GM19438 (cell line): ENCODE data around the gene AGPAT3.
"Not testable (repeated sequence)": the region's sequence is repeated elsewhere in the genome, so short reads cannot be mapped to it uniquely, and the experiment has no call there.

Experiments
- ATAC-seq: cut with Tn5 transposase; IDR thresholded peaks from one replicate; pipeline ENCODE4 v1.9.1; 2021; ENCODE audit warnings: low read depth; ENCODE audit not compliant: unreplicated experiment

AGPAT3 gene

GRCh38 chr21:43832648-43833047 lies 32.4 kb upstream of the AGPAT3 start:
- no peak for ATAC-seq

DNA sequence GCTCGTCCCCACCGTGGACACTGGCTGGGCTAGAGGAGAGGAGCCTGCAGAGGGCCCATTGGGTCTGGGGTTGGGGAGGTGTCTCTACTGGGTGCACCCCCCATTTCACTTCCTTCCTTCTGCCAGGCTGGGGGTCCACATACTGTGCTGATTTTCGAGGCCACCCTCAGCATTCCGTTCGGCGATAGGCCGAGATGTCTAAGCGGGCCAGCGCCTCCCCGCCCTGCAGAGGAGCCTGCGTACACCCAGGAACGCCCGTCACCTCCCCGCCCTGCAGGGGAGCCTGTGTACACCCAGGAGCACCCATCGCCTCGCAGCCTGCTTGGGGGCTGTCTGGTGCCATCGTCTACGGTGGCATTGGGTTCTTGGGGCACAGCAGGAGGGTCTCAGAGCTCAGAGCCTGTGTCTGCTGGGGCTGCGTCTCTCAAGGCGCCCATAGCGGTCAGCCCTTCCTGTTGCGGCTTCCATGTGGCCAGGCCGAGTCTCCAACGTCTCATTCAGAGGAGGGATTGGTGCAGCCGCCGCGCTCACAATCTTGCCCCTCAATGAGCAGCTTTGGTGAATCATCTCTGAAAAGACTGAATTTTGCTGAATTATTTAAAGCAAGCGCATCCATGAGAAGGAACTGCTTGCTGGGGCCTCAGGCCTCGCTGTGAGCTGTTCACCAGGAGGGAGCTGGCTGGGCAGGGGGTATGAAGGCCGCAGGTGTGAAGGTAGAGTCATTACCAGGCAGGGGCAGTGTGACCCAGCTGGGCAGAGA lies 30.7 kb upstream of the AGPAT3 start:
- no peak for ATAC-seq

DNA sequence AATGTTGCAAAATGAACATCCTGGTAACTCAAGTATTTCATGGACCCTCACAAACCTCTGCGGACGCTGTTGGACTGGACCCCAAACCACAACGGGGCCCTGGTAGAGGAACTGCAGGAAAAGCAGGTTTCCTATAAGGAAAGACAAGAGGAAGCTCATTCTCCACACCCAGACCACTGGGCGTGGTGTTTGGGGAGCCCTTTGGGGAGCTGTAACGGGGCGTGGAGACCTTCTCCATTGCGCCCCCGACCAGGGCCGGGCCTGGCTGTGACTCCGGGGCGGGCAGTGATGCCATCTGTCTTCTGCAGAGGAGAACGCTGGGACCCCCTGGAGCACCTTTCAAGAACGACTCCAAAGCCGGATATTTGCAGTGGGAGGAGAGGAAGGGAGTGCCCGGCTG lies 30.0 kb upstream of the AGPAT3 start:
- no peak for ATAC-seq

- ATAC-seq: no peak
These were observed 29.2 kb upstream of the AGPAT3 start for GRCh38 chr21:43835861-43836260.

- no peak for ATAC-seq
These were observed 28.4 kb upstream of the AGPAT3 start for GRCh38 chr21:43836616-43837015.

DNA sequence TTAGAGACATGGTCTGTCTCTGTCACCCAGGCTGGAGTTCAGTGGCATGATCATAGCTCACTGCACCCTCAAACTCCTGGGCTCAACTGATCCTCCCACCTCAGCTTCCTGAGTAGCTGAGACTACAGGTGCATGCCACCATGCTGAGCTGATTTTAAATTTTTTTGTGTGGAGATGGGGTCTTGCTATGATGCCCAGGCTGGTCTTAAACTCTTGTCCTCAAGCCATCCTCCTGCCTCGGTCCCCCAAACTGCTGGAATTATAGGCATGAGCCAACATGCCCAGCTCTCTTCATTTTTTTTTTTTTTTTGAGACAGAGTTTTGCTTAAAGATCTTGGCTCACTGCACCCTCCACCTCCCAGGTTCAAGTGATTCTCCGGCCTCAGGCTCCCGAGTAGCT lies 24.8 kb upstream of the AGPAT3 start:
- no peak for ATAC-seq

DNA sequence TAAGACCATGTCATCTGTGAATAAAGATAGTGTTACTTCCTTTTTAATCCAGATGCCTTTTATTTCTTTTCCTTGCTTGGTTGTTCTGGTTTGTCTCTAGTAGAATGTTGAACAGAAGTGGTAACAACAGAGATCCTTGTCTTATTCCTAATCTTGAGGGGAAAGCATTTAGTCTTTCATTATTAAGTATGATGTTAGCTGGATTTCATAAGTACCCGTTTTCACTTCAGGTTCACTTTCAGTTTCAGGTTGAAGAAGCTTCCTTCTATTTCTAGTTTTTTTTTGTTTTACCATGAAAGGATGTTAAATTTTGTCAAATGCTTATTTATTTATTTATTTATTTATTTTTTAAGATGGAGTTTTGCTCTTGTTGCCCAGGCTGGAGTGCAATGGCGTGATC lies 22.3 kb upstream of the AGPAT3 start:
- ATAC-seq: no peak

- not testable (repeated sequence) for ATAC-seq
These were observed 20.1 kb upstream of the AGPAT3 start for GRCh38 chr21:43844906-43845305.

DNA sequence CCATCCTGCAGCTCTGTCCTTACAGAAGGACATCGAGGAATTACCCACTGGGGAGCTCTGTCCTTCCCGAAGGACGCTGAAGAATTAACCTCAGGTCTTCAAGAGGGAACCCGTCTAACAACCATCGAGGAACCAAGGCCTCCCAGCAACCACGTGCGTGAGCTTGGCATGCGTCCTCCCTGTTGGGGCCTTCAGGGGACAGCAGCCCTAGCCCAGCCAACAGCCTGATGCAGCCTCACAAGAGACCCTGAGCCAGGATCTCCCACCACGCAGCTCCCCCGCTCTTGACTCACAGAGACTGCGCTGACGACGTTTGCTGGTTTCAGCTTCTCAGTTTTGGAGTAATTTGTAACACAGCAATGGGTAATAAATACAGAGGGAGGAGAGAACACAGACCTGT lies 19.6 kb upstream of the AGPAT3 start:
- no peak for ATAC-seq

GRCh38 chr21:43846430-43846829 lies 18.6 kb upstream of the AGPAT3 start:
- no peak for ATAC-seq

GRCh38 chr21:43847301-43847700 lies 17.7 kb upstream of the AGPAT3 start:
- no peak for ATAC-seq

DNA sequence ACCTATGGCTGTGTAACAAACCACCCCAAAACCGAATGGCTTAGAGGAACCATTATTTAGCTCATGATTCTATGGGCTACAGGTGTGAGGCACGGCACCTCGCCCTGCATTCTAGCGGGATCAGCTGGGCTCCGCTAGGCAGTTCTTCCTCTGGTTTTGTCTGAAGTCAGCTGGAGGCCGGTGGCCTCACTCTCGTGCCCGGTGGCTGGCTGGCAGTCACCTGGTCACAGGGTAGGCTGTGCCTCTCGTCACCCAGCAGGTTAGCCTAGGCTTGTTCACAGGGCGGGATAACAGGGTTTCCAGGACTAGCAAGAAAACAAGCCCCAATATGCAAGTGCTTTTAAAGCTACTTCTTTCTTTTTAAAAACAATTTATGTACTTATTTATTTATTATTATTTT lies 16.3 kb upstream of the AGPAT3 start:
- ATAC-seq: no peak

DNA sequence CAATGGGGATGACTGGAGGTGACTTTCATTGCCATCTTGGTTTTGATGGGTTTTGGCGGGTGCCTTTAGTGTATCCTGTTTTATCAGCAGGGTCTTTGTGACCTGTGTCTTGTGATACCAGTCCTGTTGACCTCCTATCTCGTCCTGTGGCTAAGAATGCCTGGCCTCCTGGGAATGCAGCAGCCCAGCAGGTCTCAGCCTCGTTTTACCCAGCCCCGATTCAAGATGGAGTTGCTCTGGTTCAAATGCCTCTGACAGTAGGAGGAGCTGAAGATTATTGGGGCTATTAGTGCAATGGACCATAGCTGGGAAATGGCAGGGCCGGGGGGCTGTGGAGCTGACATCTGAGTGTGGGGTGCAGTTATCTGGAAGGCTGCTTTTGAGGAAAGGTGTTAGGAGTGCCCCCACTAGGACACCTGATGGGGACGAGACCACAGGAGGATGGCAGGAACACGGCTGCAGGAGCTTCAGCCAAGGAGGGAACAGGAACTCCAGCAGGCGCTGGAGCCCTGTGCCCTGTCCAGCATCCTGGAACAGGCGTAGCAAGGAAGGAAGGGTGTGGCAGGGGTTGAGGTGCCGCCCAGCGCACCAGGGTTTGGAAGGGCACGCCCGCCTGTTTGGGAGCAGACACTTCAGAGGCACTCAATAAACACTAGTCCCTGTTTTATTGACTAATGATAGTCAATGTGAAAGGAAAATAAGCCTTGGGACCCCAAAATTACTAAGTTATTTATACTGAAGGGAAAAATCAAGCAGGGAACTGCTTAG lies 15.3 kb upstream of the AGPAT3 start:
- no peak for ATAC-seq

GRCh38 chr21:43850728-43851295 lies 14.2 kb upstream of the AGPAT3 start:
- ATAC-seq: no peak

DNA sequence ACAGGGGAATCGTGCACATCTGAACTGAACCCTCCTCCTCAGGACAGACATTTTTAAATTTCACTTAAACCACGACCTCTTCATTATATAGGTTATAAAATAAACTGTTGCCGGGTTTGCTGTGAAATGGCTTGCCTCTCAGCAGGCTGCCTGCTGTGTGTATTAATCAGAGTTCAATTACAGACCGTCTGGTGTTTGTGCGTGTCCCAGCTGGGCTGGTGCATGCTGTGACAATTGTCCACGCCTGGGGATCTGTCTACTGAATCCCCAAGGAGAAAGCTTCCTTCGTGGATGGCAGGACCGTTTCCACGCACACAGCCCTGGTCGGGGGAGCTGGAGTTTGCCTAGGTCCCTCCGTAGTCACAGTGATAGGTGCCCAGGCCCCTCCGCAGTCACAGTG lies 13.4 kb upstream of the AGPAT3 start:
- no peak for ATAC-seq

- ATAC-seq: no peak
These were observed 10.9 kb upstream of the AGPAT3 start for GRCh38 chr21:43853851-43854772.

- ATAC-seq: peak; percentile 67
These were observed 10.0 kb upstream of the AGPAT3 start for GRCh38 chr21:43854773-43855633.

- no peak for ATAC-seq
These were observed 9.1 kb upstream of the AGPAT3 start for GRCh38 chr21:43855955-43856354.

DNA sequence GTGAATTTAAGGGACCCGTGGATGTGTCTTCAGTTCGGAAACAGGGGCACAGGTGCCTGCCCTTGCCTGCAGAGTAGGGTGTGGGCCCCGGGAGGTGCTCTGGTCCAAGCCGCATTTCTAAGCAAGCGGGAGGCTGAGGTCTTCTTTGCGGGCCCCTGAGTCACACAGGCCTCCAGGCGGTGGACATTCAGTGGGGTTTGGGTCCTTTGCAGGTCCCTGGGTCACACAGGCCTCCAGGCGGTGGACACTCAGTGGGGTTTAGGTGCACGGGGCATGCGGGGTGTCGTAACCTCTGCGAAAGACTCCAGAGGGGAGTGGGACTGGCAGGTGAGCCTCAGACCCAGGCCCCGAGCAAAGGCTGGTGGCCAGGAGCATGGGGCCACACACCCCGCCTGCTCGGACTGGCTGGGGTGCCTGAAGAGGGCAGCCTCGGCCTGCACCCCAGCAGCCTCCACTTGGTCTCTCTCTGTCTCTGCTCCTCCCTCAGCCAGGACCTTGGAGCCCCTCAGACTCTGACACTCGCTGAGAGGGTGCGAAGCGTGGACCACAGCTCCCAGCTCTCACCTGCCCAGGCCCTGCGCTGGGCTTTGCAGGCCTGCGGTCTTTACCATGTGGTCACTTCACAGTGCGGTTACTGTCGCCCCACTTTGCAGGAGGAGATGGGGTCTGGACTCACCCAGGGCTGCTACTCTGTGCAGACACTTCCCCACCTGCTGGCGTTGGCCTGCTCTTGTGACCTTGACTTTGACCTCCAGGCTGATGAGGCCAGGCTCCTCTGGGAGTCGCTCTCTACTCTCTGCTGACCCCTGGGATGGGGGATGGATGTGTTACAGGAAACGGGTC lies 6.0 kb upstream of the AGPAT3 start:
- ATAC-seq: no peak
